Liver (tissue), 9 donors: ENCODE measurements around the gene KLK13. TPM values are rescaled to one million over a fixed set of nuclear protein-coding genes. Genes with fewer than 3 reads are reported as not detected.

Experiments used
- DNase-seq: peaks from one replicate; pipeline ENCODE4 v3.0.0-alpha.2; 2017; ENCODE audit warnings: low spot score
- H3K27ac ChIP-seq, 2 donors: one replicate each; pipeline ENCODE4 v1.7.0; 2013; ENCODE audit warnings: inconsistent platforms in 2 of 2, low read length in 2 of 2, control low read depth in 1 of 2, low read depth in 1 of 2, mild to moderate bottlenecking in 1 of 2
- H3K27me3 ChIP-seq, 4 donors: one replicate each; pipeline versions ENCODE4 v1.6.1 to v1.7.0; 2013; ENCODE audit warnings: low read length in 3 of 4, inconsistent platforms in 1 of 4, mild to moderate bottlenecking in 1 of 4, moderate library complexity in 1 of 4; ENCODE audit not compliant: control insufficient read depth in 4 of 4, insufficient read depth in 4 of 4
- H3K36me3 ChIP-seq, 4 donors: one replicate each; pipeline versions ENCODE4 v1.6.1 to v1.7.0; 2013; ENCODE audit warnings: low read length in 3 of 4, mild to moderate bottlenecking in 3 of 4, low read depth in 1 of 4, moderate library complexity in 1 of 4; ENCODE audit not compliant: control insufficient read depth in 4 of 4, insufficient read depth in 3 of 4
- H3K4me1 ChIP-seq, 4 donors: one replicate each; pipeline versions ENCODE4 v1.6.1 to v1.7.0; 2013; ENCODE audit warnings: low read length in 3 of 4, mild to moderate bottlenecking in 3 of 4, moderate library complexity in 1 of 4; ENCODE audit not compliant: control insufficient read depth in 4 of 4, insufficient read depth in 4 of 4
- H3K4me3 ChIP-seq, 3 donors: one replicate each; pipeline versions ENCODE4 v1.6.1 to v1.7.0; 2013; ENCODE audit warnings: low read length in 3 of 3, control low read depth in 1 of 3, low read depth in 1 of 3, mild to moderate bottlenecking in 1 of 3
- H3K9ac ChIP-seq, 2 donors: one replicate each; pipeline ENCODE4 v1.7.0; 2013; ENCODE audit warnings: low read length in 2 of 2, mild to moderate bottlenecking in 2 of 2, moderate library complexity in 2 of 2, control low read depth in 1 of 2, low read depth in 1 of 2
- H3K9me3 ChIP-seq, 4 donors: one replicate each; pipeline versions ENCODE4 v1.6.1 to v1.7.0; 2013; ENCODE audit warnings: low read length in 3 of 4; ENCODE audit not compliant: control insufficient read depth in 4 of 4
- ATF3 ChIP-seq: IDR thresholded peaks from 2 replicates; pipeline ENCODE4 v1.6.1; 2016; ENCODE audit warnings: antibody characterized with exemption
- CTCF ChIP-seq: fragments of 150-350 bp; IDR thresholded peaks from 2 replicates; pipeline ENCODE4 v1.5.1; 2017; ENCODE audit warnings: improper control_type of control experiment, low read depth, low read length; ENCODE audit not compliant: missing input control
- FOXA1 ChIP-seq: IDR thresholded peaks from 2 replicates; pipeline ENCODE4 v1.6.1; 2016; ENCODE audit warnings: antibody characterized with exemption
- FOXA2 ChIP-seq: IDR thresholded peaks from 2 replicates; pipeline ENCODE4 v1.6.1; 2016; ENCODE audit warnings: antibody characterized with exemption
- GABPA ChIP-seq, 2 donors: IDR thresholded peaks in 1 of 2; conservative IDR thresholded peaks in 1 of 2; 2 replicates each; pipeline ENCODE4 v1.6.1; 2016; ENCODE audit warnings: antibody characterized with exemption in 2 of 2, mild to moderate bottlenecking in 1 of 2, moderate library complexity in 1 of 2
- HNF4A ChIP-seq, 2 donors: conservative IDR thresholded peaks; 2 replicates each; pipeline ENCODE4 v1.6.1; 2016; ENCODE audit warnings: antibody characterized with exemption in 2 of 2, mild to moderate bottlenecking in 2 of 2
- HNF4G ChIP-seq: IDR thresholded peaks from 2 replicates; pipeline ENCODE4 v1.6.1; 2016; ENCODE audit warnings: antibody characterized with exemption
- JUND ChIP-seq, 2 donors: IDR thresholded peaks; 2 replicates each; pipeline ENCODE4 v1.6.1; 2016; ENCODE audit warnings: antibody characterized with exemption in 2 of 2
- MAX ChIP-seq: IDR thresholded peaks from 2 replicates; pipeline ENCODE4 v1.6.1; 2016; ENCODE audit warnings: antibody characterized with exemption
- NR2F2 ChIP-seq: IDR thresholded peaks from 2 replicates; pipeline ENCODE4 v1.6.1; 2016; ENCODE audit warnings: antibody characterized with exemption
- RAD21 ChIP-seq, 2 donors: IDR thresholded peaks; 2 replicates each; pipeline ENCODE4 v1.6.1; 2016; ENCODE audit warnings: antibody characterized with exemption in 2 of 2, mild to moderate bottlenecking in 2 of 2
- RXRA ChIP-seq, 2 donors: IDR thresholded peaks; 2 replicates each; pipeline ENCODE4 v1.6.1; 2017 to 2018; ENCODE audit warnings: antibody characterized with exemption in 2 of 2, mild to moderate bottlenecking in 1 of 2
- SP1 ChIP-seq: IDR thresholded peaks from 2 replicates; pipeline ENCODE4 v1.6.1; 2018; ENCODE audit warnings: antibody characterized with exemption, mild to moderate bottlenecking
- TAF1 ChIP-seq: conservative IDR thresholded peaks from 2 replicates; pipeline ENCODE4 v1.6.1; 2016; ENCODE audit warnings: antibody characterized with exemption, mild to moderate bottlenecking
- YY1 ChIP-seq: IDR thresholded peaks from 2 replicates; pipeline ENCODE4 v1.6.1; 2016; ENCODE audit warnings: antibody characterized with exemption, mild to moderate bottlenecking
- ZBTB33 ChIP-seq: IDR thresholded peaks from 2 replicates; pipeline ENCODE4 v1.6.1; 2016; ENCODE audit warnings: antibody characterized with exemption
- WGBS: extraction: QIAGEN DNeasy Blood & Tissue Kit; methylation state at CpG from one replicate; pipeline ENCODE4 v1.1.7; 2013; 5-methylcytosine and 5-hydroxymethylcytosine counted together
- polyA plus RNA-seq, 2 donors: library from polyadenylated mRNA; stranded (reverse) in 1 of 2; unstranded in 1 of 2; fragments of 200-250 nt in 1 of 2; fragments of >200 nt in 1 of 2; fragmentation: Nextera tagmentation in 1 of 2; extraction: Ambion mirVana in 1 of 2; gene quantifications; one replicate each; pipeline versions ENCODE4 v1.2.1 to v1.2.3, GENCODE V29; 2013 to 2015
- total RNA-seq, 2 donors: library from RNA; depleted of rRNA; stranded (reverse); fragments of >200 nt; gene quantifications; one replicate each; pipeline ENCODE4 v1.2.3, GENCODE V29; 2014
- donor health status: healthy.
- donor health status: healthy.
- donor health status: healthy.
- donor health status: healthy.
- donor health status: healthy.

Gene KLK13
- total and polyA plus RNA-seq, 4 donors: not detected

GRCh38 chr19:51090471-51090870 lies 25.6 kb upstream of the KLK13 start:
- WGBS: 75% methylated on average over 8 of the region's 8 CpGs
- H3K4me1 ChIP-seq: no peaks in the 10 kb centered on the region
- H3K36me3 ChIP-seq: no peaks in the 10 kb centered on the region
- no peak for DNase-seq
- no peaks in the 10 kb centered on the region for H3K9me3 ChIP-seq
- no peak overlapping the region for H3K27ac ChIP-seq
- no peak for TF ChIP-seq ATF3
- no peak for TF ChIP-seq HNF4A (conservative IDR thresholded peaks at IDR 0.05)
- no peak for TF ChIP-seq ZBTB33
- TF ChIP-seq GABPA (IDR thresholded peaks at IDR 0.05 in 1 of 2, conservative IDR thresholded peaks at IDR 0.05 in 1 of 2): no peak
- TF ChIP-seq NR2F2: no peak
- H3K27me3 ChIP-seq: no peaks in the 10 kb centered on the region
- no peak overlapping the region for H3K4me3 ChIP-seq
- H3K9ac ChIP-seq: no peak overlapping the region

GRCh38 chr19:51089786-51090185 lies 24.9 kb upstream of the KLK13 start:
- Histone ChIP-seq H3K4me3 (no peak overlapping the region), H3K9ac (no peak overlapping the region), H3K4me1 (no peaks in the 10 kb centered on the region), H3K36me3 (no peaks in the 10 kb centered on the region), H3K27ac (no peak overlapping the region), H3K9me3 (no peaks in the 10 kb centered on the region), H3K27me3 (no peaks in the 10 kb centered on the region)
- WGBS: 93% methylated on average over 17 of the region's 17 CpGs
- no peak for DNase-seq
- TF ChIP-seq FOXA1 (no peak), HNF4A (conservative IDR thresholded peaks at IDR 0.05) (no peak), MAX (no peak)

GRCh38 chr19:51086153-51086850 lies 21.4 kb upstream of the KLK13 start:
- Histone ChIP-seq H3K27me3 (peaks cover 0 to 5% (median 0%) of the 10 kb centered on the region in 4 donors), H3K9ac (no peak overlapping the region), H3K4me1 (no peaks in the 10 kb centered on the region), H3K27ac (no peak overlapping the region), H3K36me3 (no peaks in the 10 kb centered on the region), H3K9me3 (no peaks in the 10 kb centered on the region), H3K4me3 (no peak overlapping the region)
- 88% methylated on average over 18 of the region's 18 CpGs for WGBS
- no peak for DNase-seq
- TF ChIP-seq JUND (IDR thresholded peaks at IDR 0.05) (no peak), FOXA1 (no peak), TAF1 (no peak), CTCF (no peak), NR2F2 (no peak), RXRA (IDR thresholded peaks at IDR 0.05) (no peak), ATF3 (no peak), RAD21 (IDR thresholded peaks at IDR 0.05) (no peak), YY1 (no peak), SP1 (no peak), MAX (no peak), FOXA2 (no peak), GABPA (IDR thresholded peaks at IDR 0.05 in 1 of 2, conservative IDR thresholded peaks at IDR 0.05 in 1 of 2) (no peak), ZBTB33 (no peak), HNF4G (no peak)
